ENCODE measurements around the gene PACSIN3. TPM values are rescaled to one million over a fixed set of nuclear protein-coding genes. Genes with fewer than 3 reads are reported as not detected.

The PACSIN3 gene
- total and polyA plus RNA-seq, 2 donors (not counting 3 experiments of a cell fraction or from before 2014, with no cell fraction given): 15.2 to 27.2 TPM

DNA sequence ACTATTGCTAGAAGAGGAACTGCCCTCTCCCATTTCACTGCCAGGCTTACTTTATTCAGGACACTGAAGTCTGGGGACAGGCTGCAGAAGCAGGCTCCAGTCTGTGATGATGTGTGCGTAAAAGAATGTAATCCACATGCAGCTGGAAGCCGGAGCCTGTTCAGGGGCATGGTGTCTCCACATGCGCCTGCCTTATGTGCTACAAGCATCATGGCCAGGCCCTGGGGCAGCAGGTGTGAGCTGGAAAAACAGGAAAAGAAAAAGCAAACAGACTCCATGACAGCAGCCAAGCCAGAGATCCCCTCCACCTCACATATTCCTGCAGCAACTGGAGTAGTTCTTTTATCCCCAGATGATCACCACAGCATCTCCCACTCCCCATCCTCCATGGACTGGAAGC lies 42.9 kb downstream of the PACSIN3 start:
- H3K27ac ChIP-seq (ENCODE audit: insufficient read depth, low read depth, low read length): no peak overlapping the region

GRCh38 chr11:47139878-47140277 lies 46.4 kb downstream of the PACSIN3 start:
- Histone ChIP-seq H3K27ac (ENCODE audit: insufficient read depth, low read depth, low read length) (no peak overlapping the region), H3K4me3 (replicated peaks in 1 of 3; ENCODE audit: insufficient read depth in 1 of 3, low read depth in 1 of 3, low read length in 3 of 3) (no peak overlapping the region), H3K9me3 (replicated peaks; ENCODE audit: control insufficient read depth, insufficient read depth, low read length) (no peaks in the 10 kb centered on the region), H3K9me1 (replicated peaks; ENCODE audit: control insufficient read depth, extremely low read depth, insufficient read depth, low read length) (no peaks in the 10 kb centered on the region), H3K36me3 (ENCODE audit: control insufficient read depth in 2 of 2, extremely low read depth in 1 of 2, insufficient read depth in 2 of 2, low read length in 2 of 2) (no peaks in the 10 kb centered on the region), H4K20me1 (replicated peaks; ENCODE audit: control insufficient read depth, extremely low read depth, insufficient read depth, low read length) (no peaks in the 10 kb centered on the region), H3K9ac (replicated peaks; ENCODE audit: extremely low read depth, insufficient read depth, low read length) (no peak overlapping the region), H2AFZ (ENCODE audit: low read depth, low read length) (no peak overlapping the region), H3K4me1 (ENCODE audit: control insufficient read depth, extremely low read depth, insufficient read depth, low read length) (no peaks in the 10 kb centered on the region), H3K27me3 (ENCODE audit: control insufficient read depth in 2 of 2, insufficient read depth in 2 of 2, low read length in 2 of 2) (no peaks in the 10 kb centered on the region), H3K79me2 (ENCODE audit: control insufficient read depth, insufficient read depth, low read length) (no peaks in the 10 kb centered on the region), H3K4me2 (ENCODE audit: insufficient read depth, low read length) (no peak overlapping the region)
- intact Hi-C loops (cut with micrococcal nuclease) (no loop called here), dilution Hi-C loops (cut with MboI; ENCODE audit: extremely low pct_ligation_motif_present, low sequenced_read_pairs) (no loop called here)
- POLR2A ChIA-PET: interaction anchor here (0.9 kb wide), 1 partner anchor 234 kb away, joined by 8 read pairs; no protein-coding TSS in a partner anchor
- DNase-seq (ENCODE audit: low read depth, low spot score) (no peak), FAIRE-seq (peak; percentile 12)
- CTCF ChIA-PET: interaction anchor here (1.7 kb wide), 1 partner anchor 13 kb away, joined by 6 read pairs; no protein-coding TSS in a partner anchor
- no TSS peak for BruUV-seq (replicated peaks)
- TF ChIP-seq EZH2 (IDR thresholded peaks at IDR 0.05; ENCODE audit: borderline replicate concordance, low read depth, low read length, severe bottlenecking) (no peak), JUN (IDR thresholded peaks at IDR 0.05; ENCODE audit: borderline replicate concordance, insufficient read depth, insufficient read length, low read depth) (no peak), FOS (IDR thresholded peaks at IDR 0.05; ENCODE audit: borderline replicate concordance, insufficient read depth, low read length) (no peak), POLR2AphosphoS5 (IDR thresholded peaks at IDR 0.05; ENCODE audit: insufficient read depth, low read depth, low read length) (no peak), GATA2 (IDR thresholded peaks at IDR 0.05; ENCODE audit: insufficient read depth, insufficient read length, low read depth, low read length) (no peak), MYC (IDR thresholded peaks at IDR 0.05; ENCODE audit: low read depth, low read length) (no peak), POLR2A (IDR thresholded peaks at IDR 0.05; ENCODE audit: low read depth, low read length) (no peak), MAX (IDR thresholded peaks at IDR 0.05; ENCODE audit: insufficient read depth, insufficient read length) (no peak)
- TF ChIP-seq, protein P1, sequence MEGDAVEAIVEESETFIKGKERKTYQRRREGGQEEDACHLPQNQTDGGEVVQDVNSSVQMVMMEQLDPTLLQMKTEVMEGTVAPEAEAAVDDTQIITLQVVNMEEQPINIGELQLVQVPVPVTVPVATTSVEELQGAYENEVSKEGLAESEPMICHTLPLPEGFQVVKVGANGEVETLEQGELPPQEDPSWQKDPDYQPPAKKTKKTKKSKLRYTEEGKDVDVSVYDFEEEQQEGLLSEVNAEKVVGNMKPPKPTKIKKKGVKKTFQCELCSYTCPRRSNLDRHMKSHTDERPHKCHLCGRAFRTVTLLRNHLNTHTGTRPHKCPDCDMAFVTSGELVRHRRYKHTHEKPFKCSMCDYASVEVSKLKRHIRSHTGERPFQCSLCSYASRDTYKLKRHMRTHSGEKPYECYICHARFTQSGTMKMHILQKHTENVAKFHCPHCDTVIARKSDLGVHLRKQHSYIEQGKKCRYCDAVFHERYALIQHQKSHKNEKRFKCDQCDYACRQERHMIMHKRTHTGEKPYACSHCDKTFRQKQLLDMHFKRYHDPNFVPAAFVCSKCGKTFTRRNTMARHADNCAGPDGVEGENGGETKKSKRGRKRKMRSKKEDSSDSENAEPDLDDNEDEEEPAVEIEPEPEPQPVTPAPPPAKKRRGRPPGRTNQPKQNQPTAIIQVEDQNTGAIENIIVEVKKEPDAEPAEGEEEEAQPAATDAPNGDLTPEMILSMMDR (IDR thresholded peaks at IDR 0.05; ENCODE audit: extremely low read depth in 1 of 2, insufficient read depth in 1 of 2, low read depth in 1 of 2, low read length in 2 of 2): no peak

More for the DNA sequence above, 42.9 kb downstream of the PACSIN3 start:
- H3K27me3 ChIP-seq (ENCODE audit: control insufficient read depth in 2 of 2, insufficient read depth in 2 of 2, low read length in 2 of 2): no peaks in the 10 kb centered on the region
- H3K36me3 ChIP-seq (ENCODE audit: control insufficient read depth in 2 of 2, extremely low read depth in 1 of 2, insufficient read depth in 2 of 2, low read length in 2 of 2): peaks cover 0 to 2% of the 10 kb centered on the region in 2 experiments
- H3K79me2 ChIP-seq (ENCODE audit: control insufficient read depth, insufficient read depth, low read length): no peaks in the 10 kb centered on the region
- H3K4me3 ChIP-seq (replicated peaks in 1 of 3; ENCODE audit: insufficient read depth in 1 of 3, low read depth in 1 of 3, low read length in 3 of 3): no peak overlapping the region
- H3K9ac ChIP-seq (replicated peaks; ENCODE audit: extremely low read depth, insufficient read depth, low read length): no peak overlapping the region
- H3K4me1 ChIP-seq (ENCODE audit: control insufficient read depth, extremely low read depth, insufficient read depth, low read length): no peaks in the 10 kb centered on the region
- FAIRE-seq (no peak), DNase-seq (ENCODE audit: low read depth, low spot score) (peak; percentile 56)
- ChIA-PET CTCF (interaction anchor here (3.6 kb wide), 1 partner anchor 9 kb away, joined by 20 read pairs; no protein-coding TSS in a partner anchor), POLR2A (no interaction called here)
- H4K20me1 ChIP-seq (replicated peaks; ENCODE audit: control insufficient read depth, extremely low read depth, insufficient read depth, low read length): no peaks in the 10 kb centered on the region
- no peaks in the 10 kb centered on the region for H3K9me3 ChIP-seq (replicated peaks; ENCODE audit: control insufficient read depth, insufficient read depth, low read length)
- intact Hi-C loops (cut with micrococcal nuclease) (no loop called here), dilution Hi-C loops (cut with MboI; ENCODE audit: extremely low pct_ligation_motif_present, low sequenced_read_pairs) (no loop called here)
- H3K4me2 ChIP-seq (ENCODE audit: insufficient read depth, low read length): no peak overlapping the region
- no TSS peak for BruUV-seq (replicated peaks)
- no peak overlapping the region for H2AFZ ChIP-seq (ENCODE audit: low read depth, low read length)
- TF ChIP-seq FOS (IDR thresholded peaks at IDR 0.05; ENCODE audit: borderline replicate concordance, insufficient read depth, low read length) (no peak), MYC (IDR thresholded peaks at IDR 0.05; ENCODE audit: low read depth, low read length) (no peak)
- H3K9me1 ChIP-seq (replicated peaks; ENCODE audit: control insufficient read depth, extremely low read depth, insufficient read depth, low read length): no peaks in the 10 kb centered on the region

Measured in endothelial cell of umbilical vein (primary cell).